ENCODE measurements around the gene KIAA2012. TPM values are rescaled to one million over a fixed set of nuclear protein-coding genes. Genes with fewer than 3 reads are reported as not detected.

Gene KIAA2012
- total and polyA plus RNA-seq, 2 experiments from 2014 or later: 0.24 TPM; not detected in 1

GRCh38 chr2:202039278-202040078 is 33.6 kb upstream of the KIAA2012 start:
- peak in 1 of 2 donors; percentile 28 for DNase-seq (ENCODE audit: low read depth in 1 of 2, low spot score in 1 of 2)
- Histone ChIP-seq H3K4me1 (ENCODE audit: low read depth) (peaks cover 43% of the 10 kb centered on the region), H3K4me3 (peak overlapping the region; percentile 9), H3K27me3 (peaks cover 4% of the 10 kb centered on the region), H3K27ac (peak overlapping the region; percentile 87), H3K9me3 (ENCODE audit: low read depth) (no peaks in the 10 kb centered on the region), H3K36me3 (no peaks in the 10 kb centered on the region)
- TF ChIP-seq CTCF (IDR thresholded peaks at IDR 0.05; ENCODE audit: low read depth, low read length): no peak

- H3K27me3 ChIP-seq: peaks cover 4% of the 10 kb centered on the region
- peaks cover 47% of the 10 kb centered on the region for H3K4me1 ChIP-seq (ENCODE audit: low read depth)
- peak overlapping the region; percentile 3 for H3K4me3 ChIP-seq
- H3K9me3 ChIP-seq (ENCODE audit: low read depth): no peaks in the 10 kb centered on the region
- DNase-seq (ENCODE audit: low read depth in 1 of 2, low spot score in 1 of 2): no peak
- no peaks in the 10 kb centered on the region for H3K36me3 ChIP-seq
- peak overlapping the region; percentile 87 for H3K27ac ChIP-seq
- no peak for TF ChIP-seq CTCF (IDR thresholded peaks at IDR 0.05; ENCODE audit: low read depth, low read length)
Measured at GRCh38 chr2:202040079-202040844, 32.8 kb upstream of the KIAA2012 start.

- DNase-seq (ENCODE audit: low read depth in 1 of 2, low spot score in 1 of 2): no peak
- Histone ChIP-seq H3K9me3 (ENCODE audit: low read depth) (no peaks in the 10 kb centered on the region), H3K36me3 (no peaks in the 10 kb centered on the region), H3K27me3 (no peaks in the 10 kb centered on the region), H3K4me1 (ENCODE audit: low read depth) (peaks cover 43% of the 10 kb centered on the region), H3K4me3 (no peak overlapping the region), H3K27ac (no peak overlapping the region)
- TF ChIP-seq CTCF (IDR thresholded peaks at IDR 0.05; ENCODE audit: low read depth, low read length): no peak
Measured at GRCh38 chr2:202042444-202042843, 30.6 kb upstream of the KIAA2012 start.

- H3K36me3 ChIP-seq: no peaks in the 10 kb centered on the region
Measured at GRCh38 chr2:202043475-202043874, 29.6 kb upstream of the KIAA2012 start.

GRCh38 chr2:202044777-202045176 is 28.3 kb upstream of the KIAA2012 start:
- no peak for TF ChIP-seq CTCF (IDR thresholded peaks at IDR 0.05; ENCODE audit: low read depth, low read length)

More at GRCh38 chr2:202043475-202043874, 29.6 kb upstream of the KIAA2012 start:
- H3K4me3 ChIP-seq: no peak overlapping the region
- H3K27me3 ChIP-seq: no peaks in the 10 kb centered on the region
- H3K27ac ChIP-seq: no peak overlapping the region
- H3K4me1 ChIP-seq (ENCODE audit: low read depth): peaks cover 33% of the 10 kb centered on the region
- no peak for DNase-seq (ENCODE audit: low read depth in 1 of 2, low spot score in 1 of 2)
- no peak for TF ChIP-seq CTCF (IDR thresholded peaks at IDR 0.05; ENCODE audit: low read depth, low read length)
- H3K9me3 ChIP-seq (ENCODE audit: low read depth): no peaks in the 10 kb centered on the region

More at GRCh38 chr2:202044777-202045176, 28.3 kb upstream of the KIAA2012 start:
- Histone ChIP-seq H3K36me3 (no peaks in the 10 kb centered on the region), H3K27me3 (no peaks in the 10 kb centered on the region), H3K9me3 (ENCODE audit: low read depth) (no peaks in the 10 kb centered on the region), H3K27ac (no peak overlapping the region), H3K4me3 (no peak overlapping the region), H3K4me1 (ENCODE audit: low read depth) (peaks cover 25% of the 10 kb centered on the region)
- no peak for DNase-seq (ENCODE audit: low read depth in 1 of 2, low spot score in 1 of 2)

Measured in cardiac muscle cell (in vitro differentiated cells and primary cell).